Raji (cell line): ENCODE results near the gene GAS1.

Source experiments
- POLR2A ChIP-seq: IDR thresholded peaks from 2 replicates; pipeline ENCODE4 v1.6.1; 2011; ENCODE audit warnings: low read depth, low read length, control low read depth; ENCODE audit not compliant: insufficient read depth

GAS1 gene

GRCh38 chr9:86947146-86948073 lies at the start of gene GAS1:
Gene GAS1 (minus strand): TSS chr9:86947506. CDS start chr9:86946779, 727 bp downstream.
- TF ChIP-seq POLR2A, result no peak

- TF ChIP-seq POLR2A, result no peak
Observed at GRCh38 chr9:86994231-86994630, 46.9 kb upstream of the GAS1 start.

GRCh38 chr9:86993830-86994229 lies 46.5 kb upstream of the GAS1 start:
- TF ChIP-seq POLR2A, result no peak

GRCh38 chr9:86991077-86991476 lies 43.8 kb upstream of the GAS1 start:
- no peak for TF ChIP-seq POLR2A

GRCh38 chr9:86990290-86990689 lies 43.0 kb upstream of the GAS1 start:
- TF ChIP-seq POLR2A, result no peak

GRCh38 chr9:86987900-86988299 lies 40.6 kb upstream of the GAS1 start:
- TF ChIP-seq POLR2A, result no peak

GRCh38 chr9:86985132-86985647 lies 37.9 kb upstream of the GAS1 start:
- TF ChIP-seq POLR2A, result no peak

- no peak for TF ChIP-seq POLR2A
Observed at GRCh38 chr9:86983620-86984259, 36.4 kb upstream of the GAS1 start.

- no peak for TF ChIP-seq POLR2A
Observed at GRCh38 chr9:86983249-86983619, 35.9 kb upstream of the GAS1 start.

GRCh38 chr9:86980802-86981201 lies 33.5 kb upstream of the GAS1 start:
- TF ChIP-seq POLR2A, result no peak

GRCh38 chr9:86979657-86980056 lies 32.4 kb upstream of the GAS1 start:
- TF ChIP-seq POLR2A, result no peak

GRCh38 chr9:86978922-86979474 lies 31.7 kb upstream of the GAS1 start:
- no peak for TF ChIP-seq POLR2A

GRCh38 chr9:86978413-86978812 lies 31.1 kb upstream of the GAS1 start:
- no peak for TF ChIP-seq POLR2A

GRCh38 chr9:86977205-86977835 lies 30.0 kb upstream of the GAS1 start:
- TF ChIP-seq POLR2A, result no peak

GRCh38 chr9:86975606-86976005 lies 28.3 kb upstream of the GAS1 start:
- TF ChIP-seq POLR2A, result no peak

GRCh38 chr9:86975036-86975435 lies 27.7 kb upstream of the GAS1 start:
- TF ChIP-seq POLR2A, result no peak

GRCh38 chr9:86974421-86974820 lies 27.1 kb upstream of the GAS1 start:
- TF ChIP-seq POLR2A, result no peak
